Stimulated activated CD4-positive, alpha-beta T cell treated with anti-CD3 and anti-CD28 coated beads, TNF-alpha, amount 100 ng/mL, for 48 hours (primary cell): ENCODE results near the gene DICER1.
A peak's percentile ranks its signal among the peaks of the same experiment; 100 is the strongest.
"Not testable (repeated sequence)": the region's sequence is repeated elsewhere in the genome, so short reads cannot be mapped to it uniquely, and the experiment has no call there.

Source experiments
- DNase-seq, 3 donors: peaks; one replicate each; pipeline ENCODE4 v3.0.0-alpha.2; 2020; ENCODE audit warnings: low read depth in 3 of 3

Gene DICER1

DNA sequence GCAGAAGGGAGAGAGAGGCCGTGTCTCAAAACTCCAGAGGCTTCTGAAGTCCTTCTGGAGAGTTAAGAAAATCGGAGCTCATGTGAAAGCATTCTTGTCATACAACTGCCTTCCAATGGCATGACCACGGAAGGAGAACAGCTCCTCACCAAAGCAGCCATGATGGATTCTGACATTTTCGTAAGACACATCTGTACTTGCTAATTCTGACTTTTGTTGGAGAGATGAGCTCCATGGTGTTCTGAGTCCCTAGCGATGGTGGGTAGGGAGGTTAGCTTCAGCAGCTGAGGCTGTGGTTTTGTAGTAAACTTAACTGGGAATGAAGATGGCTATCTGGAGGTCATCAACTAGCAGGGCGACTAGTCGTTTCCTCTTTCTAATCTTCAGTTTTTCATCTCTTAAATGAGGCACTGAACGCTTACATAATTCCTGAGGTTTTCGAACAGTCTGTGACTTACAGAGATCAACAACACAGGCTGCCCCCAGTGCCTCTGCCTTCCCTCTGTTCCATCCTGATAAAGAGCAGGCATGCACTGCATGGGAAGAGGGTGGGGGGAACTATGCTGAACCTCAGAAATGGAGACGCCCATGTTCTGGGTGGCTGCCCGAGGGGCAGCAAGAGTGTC is 28.6 kb upstream of the DICER1 start:
- DNase-seq: no peak

DNA sequence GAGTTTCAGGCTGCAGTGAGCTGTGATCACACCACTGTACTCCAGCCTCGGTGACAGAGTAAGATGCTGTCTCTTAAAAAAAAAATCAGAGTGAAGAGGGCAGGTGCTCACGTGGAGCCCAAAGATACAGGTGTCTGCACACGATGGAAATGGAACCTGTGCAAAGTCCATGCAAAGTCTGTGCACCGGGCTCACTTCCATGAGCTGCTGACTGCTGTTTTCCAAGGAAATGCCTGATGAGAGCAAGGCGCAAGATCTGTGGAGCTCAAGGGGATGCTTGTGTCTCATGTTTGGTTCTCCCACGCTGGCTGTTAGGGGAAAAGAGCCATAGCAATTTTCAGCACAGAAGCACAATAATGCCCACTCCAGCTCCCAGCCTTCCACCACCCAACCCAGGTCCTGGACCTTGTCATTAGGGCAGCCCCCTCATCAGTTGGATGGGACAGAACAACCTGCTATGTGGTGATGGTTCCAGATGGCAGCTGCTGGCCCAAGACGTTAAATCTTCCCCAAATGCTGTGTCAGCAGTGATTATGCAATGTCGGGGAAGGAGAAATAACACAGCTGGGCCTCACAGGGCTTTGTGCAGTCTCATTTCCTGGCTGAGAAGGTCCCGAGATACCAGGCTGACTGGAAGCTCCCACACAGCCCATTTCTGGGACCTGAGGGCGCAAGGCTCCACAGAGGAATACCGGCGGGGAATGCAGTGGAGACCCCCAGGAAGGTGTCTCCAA is 27.9 kb upstream of the DICER1 start:
- DNase-seq: no peak

DNA sequence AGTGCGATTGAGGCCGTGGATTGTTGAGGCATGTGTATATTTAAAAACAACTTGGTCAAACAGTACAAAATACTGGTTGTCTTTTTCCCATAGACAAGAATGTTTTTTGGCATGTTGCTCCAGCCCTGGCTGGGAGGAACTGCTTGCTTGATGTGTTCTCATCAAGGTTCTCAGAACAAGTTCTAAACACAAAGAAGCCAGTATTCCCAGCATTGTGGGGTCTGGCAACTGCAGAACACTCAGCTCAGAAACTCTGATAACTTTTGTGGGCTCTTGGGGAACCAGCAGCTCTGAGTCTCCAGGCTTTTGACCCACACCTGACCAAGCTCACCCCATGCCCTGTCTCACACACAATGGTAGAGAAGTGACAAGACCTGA is 27.1 kb upstream of the DICER1 start:
- DNase-seq: no peak

DNA sequence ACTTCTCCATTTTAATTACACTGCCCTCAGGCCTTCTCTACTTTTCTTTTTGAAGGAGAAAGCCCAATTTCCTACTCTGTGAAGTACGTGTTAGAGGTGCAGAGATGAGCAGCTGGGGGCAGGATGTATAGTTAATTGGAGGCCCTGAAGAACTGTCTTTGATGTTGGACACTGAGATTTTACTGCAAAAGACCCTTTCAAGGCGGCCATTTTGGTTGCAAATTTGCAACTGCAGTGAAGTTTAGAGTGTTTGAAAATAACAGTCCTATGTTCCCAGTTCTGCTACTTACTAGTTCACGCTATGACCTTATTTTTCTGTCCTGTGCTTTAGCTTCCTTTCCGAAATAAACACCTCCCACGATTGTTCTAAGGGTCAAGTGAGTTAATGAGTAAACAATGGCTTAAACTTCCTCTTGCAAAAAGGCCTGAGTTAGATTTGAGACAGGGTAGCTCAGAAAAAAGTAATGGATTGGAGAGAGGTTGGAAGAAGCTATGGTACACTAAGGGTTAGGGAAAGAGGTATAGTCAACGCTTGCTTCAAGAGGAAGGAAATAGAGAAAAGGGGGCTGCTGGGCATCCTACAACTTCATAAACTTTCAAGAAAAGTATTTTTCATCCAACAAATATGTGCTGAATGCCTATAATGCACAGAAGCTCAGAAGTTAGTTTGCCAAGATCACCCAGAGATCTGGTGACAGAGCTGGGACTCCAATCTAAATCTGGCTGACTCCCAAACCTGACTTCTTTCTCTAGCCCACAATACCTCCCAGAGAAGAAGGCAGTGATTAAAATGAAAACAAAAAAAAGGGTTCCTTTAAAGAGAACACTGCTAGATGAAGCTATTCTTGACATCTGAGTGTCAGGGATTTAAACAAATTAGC is 26.4 kb upstream of the DICER1 start:
- DNase-seq: no peak

DNA sequence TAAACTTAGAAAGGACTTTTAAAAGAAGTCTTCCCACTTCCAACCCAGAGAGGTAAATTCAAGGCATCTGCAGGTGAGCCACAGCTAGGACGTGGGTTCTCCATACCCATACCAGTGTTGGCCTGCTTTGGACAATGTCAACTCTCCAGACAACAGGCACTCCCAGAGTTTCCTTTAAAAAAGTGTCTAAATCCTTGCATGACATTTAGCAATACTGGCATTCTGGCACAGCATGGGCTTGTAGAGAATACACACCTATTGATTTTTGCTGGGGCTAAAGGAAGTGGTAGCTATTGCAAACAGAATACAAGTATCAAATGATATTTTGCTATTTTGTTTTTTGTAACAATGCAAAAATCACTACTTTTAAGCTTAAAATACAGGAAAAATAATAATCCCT is 25.8 kb upstream of the DICER1 start:
- no peak for DNase-seq

DNA sequence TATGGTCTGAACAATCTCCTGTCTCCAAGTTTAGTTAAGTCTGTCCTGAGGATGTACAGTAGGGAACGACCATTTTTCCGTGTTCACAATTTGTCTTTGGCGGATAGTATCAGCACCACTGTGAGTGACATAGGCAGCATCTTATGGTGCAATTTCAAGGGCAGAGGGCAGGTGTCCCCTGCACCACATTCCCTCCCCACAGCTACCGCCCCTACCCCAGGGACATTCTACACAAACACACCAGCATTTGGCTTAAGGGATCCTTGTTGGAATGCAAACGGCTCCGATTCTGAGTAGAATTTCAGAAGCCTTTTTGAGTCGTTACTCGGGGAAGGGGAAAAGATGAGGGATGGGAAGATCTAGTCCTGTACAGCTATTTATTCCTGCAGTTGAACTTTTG is 25.1 kb upstream of the DICER1 start:
- no peak for DNase-seq

DNA sequence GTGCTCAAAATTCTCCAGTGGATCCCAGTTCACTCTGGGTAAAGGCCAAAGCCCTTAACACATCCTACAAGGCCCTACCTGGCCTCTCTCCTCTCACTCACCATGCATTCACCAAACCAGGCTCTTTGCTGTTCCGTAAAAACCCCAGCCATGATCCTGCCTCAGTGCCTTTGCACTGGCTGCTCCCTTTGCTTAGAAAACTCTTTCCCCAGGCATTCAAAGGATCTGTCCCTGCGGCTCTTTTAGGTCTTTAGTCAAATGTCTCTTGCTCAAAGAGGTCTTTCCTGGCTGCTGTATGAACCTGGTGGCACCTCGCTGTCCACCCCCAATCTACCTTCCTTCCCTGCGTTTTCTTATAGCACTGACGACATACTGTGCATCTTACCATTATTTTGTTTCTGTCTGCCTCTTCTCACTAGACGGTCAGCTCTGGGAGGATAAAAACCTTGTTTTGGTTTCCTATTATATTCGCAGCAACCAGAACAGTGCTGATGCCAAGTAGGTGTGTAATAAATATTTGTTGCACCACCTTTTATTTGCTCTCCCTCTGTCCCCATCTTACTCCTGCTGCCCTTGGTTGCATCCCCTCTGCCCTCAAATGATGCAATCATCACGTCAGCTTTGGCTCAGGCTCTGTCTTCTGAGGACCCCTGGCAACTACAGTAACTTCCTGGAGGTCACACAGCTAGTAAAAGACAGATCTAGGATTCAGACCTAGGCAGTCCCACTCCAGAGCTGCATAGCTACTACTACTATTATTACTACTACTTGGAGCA is 23.8 kb upstream of the DICER1 start:
- no peak for DNase-seq

DNA sequence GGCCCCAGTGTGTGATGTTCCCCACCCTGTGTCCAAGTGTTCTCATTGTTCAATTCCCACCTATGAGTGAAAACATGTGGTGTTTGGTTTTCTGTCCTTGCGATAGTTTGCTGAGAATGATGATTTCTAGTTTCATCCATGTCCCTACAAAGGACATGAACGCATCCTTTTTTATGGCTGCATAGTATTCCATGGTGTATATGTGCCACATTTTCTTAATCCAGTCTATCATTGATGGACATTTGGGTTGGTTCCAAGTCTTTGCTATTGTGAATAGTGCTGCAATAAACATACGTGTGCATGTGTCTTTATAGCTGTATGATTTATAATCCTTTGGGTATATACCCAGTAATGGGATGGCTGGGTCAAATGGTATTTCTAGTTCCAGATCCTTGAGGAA is 18.3 kb upstream of the DICER1 start:
- not testable (repeated sequence) for DNase-seq

DNA sequence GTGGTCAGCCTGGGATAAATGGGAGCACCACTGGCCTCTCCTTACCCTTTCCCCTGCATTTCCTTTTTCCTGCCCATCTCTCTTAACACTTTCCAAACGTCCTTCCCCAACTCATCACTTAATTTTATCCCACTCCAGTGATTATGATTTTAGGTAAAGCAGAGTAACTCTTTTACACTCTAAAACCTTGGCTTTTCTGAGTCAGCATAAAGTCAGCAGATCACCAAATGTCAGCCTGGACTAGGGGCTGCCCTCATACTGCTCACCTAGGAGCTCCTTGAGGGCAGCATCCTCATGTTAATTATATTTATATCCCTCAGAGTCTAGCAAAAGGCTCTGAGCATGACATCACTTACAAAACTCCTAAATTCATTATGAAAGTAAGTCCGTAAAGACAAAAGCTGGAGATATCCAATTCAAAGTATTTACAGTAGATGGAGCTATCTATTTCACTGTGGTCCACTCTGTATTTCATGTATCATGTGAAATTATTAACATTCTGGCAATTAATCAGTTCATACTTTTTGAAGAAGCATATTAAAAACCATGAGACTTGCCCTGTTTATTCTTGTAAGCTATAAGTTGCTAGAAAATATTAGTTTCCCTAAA is 17.0 kb upstream of the DICER1 start:
- DNase-seq: no peak

DNA sequence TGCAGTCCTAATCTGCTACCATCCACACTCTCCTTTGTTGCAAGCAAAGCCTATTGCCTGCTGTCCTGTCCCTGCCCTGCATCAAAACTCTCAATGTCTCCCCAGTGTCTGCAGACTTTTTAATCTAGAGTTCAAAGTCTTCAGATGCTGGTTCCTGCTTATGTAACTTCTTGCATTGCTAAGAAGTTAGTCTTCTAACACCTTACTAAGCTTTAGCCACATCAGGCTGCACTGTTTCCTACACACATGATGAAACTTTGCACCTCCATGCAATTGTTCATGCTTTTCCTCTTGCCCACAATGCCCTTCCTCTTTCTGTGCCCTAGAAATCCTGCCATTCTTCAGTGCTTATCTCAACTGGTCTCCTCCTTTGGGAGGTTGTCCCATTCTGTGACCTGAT is 16.2 kb upstream of the DICER1 start:
- DNase-seq: no peak

DNA sequence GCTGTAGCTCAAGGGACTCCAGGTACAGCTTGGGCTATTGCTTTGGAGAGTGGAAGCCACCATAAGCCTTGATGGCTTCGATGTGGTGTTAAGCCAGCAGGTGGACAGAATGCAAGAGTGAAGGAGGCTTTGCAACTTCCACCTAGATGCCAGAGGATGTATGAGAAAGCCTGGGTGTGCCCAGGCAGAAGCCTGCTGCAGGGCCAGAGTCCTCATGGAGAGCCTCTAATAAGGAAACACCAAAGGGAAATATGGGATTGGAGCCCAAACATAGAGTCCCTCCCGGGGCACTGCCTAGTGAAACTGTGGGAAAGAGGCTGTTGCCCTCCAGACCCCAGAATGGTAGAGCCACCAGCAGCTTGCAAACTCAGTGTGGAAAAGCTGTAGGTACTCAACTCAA is 9.8 kb upstream of the DICER1 start:
- DNase-seq: no peak

DNA sequence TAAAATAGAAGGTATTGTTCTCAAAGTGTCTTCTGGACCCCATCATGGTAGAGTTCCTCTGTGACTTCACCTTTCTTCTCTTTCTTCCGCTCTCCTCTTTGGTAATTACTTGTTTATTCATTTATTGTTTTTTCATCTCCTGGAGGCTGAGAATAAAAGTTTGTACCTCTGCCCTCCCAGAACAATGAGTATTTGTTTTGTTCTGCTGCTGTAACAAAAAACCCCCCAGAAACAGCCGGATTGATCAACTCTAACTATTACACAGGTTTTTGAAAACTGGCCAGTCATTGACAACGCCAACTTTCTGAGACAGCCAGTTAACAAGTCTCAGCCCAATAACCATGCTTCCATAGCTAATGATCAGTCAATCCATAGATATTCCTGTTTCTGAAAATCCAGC is 8.2 kb upstream of the DICER1 start:
- DNase-seq: no peak

DNA sequence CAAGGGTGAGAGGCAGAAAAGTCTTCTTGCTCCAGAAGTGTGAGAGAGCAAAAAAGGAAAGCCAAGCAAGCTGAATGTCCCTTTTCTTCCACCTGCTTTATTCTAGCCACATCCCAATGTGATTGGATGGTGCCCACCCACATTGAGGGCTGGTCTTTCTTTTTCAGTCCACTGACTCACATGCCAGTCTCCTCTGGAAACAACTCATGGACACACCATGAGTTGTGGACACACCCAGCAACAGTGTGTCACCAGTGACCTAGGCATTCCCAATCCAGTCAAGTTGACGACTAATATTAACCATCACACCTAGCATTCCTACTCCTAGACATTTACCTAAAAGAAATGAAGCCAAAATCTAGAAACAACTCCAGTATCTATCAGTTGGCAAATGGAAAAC is 7.2 kb upstream of the DICER1 start:
- no peak for DNase-seq

DNA sequence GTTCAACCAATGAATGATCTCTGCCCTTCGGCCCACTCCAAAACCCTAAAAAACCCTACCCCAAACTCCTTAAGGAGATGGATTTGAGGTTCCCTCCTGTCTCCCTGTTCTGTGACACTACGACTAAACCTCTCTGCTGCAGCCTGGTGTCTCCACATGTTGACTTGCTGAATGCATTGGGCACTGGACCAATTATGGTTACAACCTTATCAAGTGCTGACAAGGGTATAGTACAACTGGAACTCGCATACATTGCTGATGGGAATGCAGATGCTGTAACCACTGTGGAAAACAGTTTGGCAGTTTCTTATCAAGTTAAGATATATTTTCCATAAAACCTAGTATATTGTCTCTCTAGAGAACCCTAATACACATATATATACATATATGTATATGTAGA is 6.3 kb upstream of the DICER1 start:
- DNase-seq: no peak

DNA sequence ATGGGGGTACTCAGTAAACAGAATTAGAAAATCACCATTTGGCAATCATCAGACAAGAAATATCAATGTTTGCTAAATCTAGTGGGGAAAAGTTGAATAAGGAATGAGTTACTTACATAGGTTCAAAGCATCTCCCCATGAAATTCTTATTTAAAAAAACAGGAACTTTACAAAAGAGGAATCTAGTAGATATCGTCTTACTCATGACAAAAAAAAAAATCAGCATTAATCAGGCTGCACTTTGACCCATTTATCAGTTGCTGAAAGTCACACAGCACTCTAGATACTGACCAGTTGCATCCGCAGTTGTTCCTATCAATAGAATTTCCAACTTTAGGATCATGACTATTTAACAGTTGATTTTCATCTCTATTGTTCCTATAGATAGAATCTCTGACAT is 5.8 kb upstream of the DICER1 start:
- no peak for DNase-seq

DNA sequence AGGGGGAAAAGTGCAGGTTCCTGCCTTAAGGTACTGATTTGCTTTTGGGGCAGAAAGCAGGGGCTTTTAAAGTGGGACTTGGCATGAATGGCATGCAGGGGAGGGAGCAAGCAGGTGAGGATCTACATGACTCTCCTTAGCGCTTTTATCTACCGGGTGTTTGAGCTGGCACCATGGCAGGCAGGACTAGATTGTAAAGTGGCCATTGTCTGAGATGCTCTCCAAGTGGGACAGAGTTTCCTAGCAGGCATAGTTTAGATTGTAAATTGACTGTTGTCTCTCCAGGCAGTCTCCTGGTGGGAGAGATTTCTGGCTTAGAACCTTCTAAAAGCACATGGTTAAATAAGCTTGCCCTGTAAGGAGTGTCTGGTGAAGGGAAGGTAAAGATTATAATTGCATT is 5.3 kb upstream of the DICER1 start:
- DNase-seq: no peak

DNA sequence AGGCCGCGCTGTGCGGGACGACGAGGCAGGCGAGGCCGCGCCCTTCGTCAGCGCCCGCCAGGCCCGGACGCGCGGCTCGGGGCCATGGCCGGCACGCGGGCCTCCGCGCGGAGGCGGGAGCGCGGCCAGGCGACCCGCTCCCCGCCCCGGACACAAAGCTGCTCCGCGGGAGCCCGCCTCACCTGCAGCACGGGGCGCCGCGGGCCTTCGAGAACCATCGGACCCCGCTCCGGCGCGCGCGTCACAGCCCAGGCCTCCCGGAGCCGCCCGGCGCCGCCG is 342 bp downstream of the DICER1 start:
- DNase-seq: peak in 1 of 3 donors; percentile 0

DNA sequence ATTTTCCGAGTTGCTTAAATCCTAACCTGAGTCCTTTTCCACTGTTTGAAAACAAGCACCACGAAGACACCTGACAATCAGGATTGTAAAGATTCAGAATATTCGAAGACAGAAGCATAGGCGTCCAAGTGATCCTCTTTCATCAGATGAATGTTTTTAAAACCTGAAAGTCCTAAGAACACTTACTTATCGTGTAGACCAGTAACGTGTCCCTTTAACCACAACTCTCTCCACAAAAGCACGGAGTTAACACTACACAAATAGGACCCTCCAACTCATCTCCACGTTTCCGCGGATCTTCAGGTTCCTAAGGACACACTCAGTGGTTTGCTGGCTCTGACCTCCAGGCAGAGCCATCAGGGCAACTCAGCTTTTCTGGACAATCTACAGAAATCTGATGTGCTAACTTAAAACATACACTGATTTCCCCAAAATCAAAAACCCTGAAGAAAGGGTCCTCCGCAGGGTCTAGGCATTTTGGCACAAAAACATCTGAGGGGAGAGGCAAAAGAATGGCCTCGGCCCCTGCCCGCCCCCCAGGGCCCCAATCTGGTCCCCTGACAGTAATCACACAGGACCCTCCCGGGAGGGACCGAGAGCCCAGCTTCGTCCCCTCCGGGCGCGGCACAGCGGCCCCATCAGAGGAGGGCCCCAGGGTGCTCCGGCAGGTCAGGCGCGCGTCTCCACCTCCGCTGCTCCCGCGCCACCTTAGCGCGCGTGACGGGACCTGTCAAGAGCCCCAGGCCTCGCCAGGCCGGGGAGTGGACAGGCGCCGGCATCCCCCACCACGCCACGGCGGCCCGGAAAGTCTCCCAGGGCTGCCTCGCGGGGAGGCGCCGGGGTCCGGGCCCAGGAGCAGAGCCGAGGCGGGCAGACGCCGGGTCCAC is 925 bp downstream of the DICER1 start:
- peak; percentile 2 to 16 (median 5) for DNase-seq

DNA sequence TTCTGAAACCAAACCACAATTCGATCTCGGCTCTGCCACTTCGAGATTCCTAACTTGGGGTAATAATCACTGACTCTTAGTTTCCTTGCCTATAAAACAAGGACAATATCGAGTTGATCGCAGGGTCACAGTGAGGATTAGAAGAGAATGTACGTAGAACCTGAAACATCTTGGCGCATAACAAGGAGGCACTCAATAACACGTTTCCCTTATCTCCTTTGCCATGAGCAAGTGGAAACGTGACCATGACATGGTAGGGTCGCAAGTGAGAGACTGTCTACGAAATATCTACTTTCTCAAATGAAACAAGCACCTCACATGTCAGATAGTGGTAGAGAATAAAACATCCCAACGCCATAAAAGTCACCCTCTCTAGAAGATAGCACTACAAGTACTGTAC is 2.3 kb downstream of the DICER1 start:
- no peak for DNase-seq

DNA sequence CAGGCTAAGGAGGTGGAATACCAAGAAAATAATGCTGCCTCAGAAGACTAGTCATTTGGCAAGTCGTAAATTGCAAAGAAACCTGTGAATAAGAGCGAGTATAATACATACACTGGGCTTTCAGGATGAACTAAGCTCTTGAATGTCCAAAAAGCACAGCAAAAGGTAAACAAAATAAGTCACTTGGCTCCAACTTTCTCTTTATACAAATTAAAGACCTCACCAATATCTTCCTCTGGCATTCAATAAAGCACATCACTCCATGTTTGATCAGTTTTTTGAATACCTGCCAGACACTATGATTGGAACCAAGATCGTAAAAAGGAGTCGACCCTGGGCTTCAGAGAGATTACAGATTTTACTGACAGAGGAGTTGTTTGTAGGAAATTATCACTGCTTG is 3.5 kb downstream of the DICER1 start:
- no peak for DNase-seq

DNA sequence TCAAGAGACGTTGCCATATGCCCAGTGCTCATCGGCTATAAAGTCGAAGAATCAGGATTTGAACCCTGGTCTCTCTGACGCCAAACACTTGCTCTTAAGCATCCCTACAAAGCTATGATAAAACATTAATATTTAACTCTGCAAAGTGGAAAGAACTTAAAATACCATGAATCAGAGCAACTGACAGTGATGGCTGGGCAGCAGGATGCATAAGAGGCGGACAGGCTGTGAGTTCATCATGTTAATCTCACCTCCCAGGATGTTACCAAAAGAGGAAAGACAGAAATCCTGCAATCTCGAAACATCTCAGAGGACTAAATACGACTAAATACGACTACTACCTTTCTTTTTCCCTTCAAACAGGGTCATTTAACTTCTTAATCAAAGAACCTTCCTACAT is 5.8 kb downstream of the DICER1 start:
- DNase-seq: no peak
